Thyroid gland (tissue), 4 donors: ENCODE results near the gene MICU1.

Experiments used
- CTCF ChIP-seq, 6 experiments: fragments of 200-600 bp in 3 of 6; fragments of 450-650 bp in 3 of 6; sonication (generic) in 3 of 6; IDR thresholded peaks; one replicate each; pipeline ENCODE4 v1.5.1; 2016 to 2019; ENCODE audit warnings: antibody characterized with exemption in 6 of 6, mild to moderate bottlenecking in 2 of 6, inconsistent platforms in 1 of 6, moderate library complexity in 1 of 6
- POLR2A ChIP-seq, 2 donors: fragments of 450-650 bp; IDR thresholded peaks; one replicate each; pipeline ENCODE4 v1.6.1; 2017; ENCODE audit warnings: antibody characterized with exemption in 2 of 2, mild to moderate bottlenecking in 2 of 2, moderate library complexity in 1 of 2

- TF ChIP-seq POLR2A (IDR thresholded peaks at IDR 0.05) (no peak), CTCF (IDR thresholded peaks at IDR 0.05) (no peak)
Observed at GRCh38 chr10:72564596-72564995, 61.3 kb downstream of the MICU1 start.
